Stimulated activated CD8-positive, alpha-beta memory T cell treated with anti-CD3 and anti-CD28 coated beads, Interleukin-2, amount 100 ng/mL, for 48 hours (primary cell): ENCODE measurements around the gene CYB5D1.

Source experiments
- DNase-seq, 2 donors: peaks; one replicate each; pipeline ENCODE4 v3.0.0-alpha.2; 2020; ENCODE audit warnings: low read depth in 2 of 2

Gene CYB5D1

DNA sequence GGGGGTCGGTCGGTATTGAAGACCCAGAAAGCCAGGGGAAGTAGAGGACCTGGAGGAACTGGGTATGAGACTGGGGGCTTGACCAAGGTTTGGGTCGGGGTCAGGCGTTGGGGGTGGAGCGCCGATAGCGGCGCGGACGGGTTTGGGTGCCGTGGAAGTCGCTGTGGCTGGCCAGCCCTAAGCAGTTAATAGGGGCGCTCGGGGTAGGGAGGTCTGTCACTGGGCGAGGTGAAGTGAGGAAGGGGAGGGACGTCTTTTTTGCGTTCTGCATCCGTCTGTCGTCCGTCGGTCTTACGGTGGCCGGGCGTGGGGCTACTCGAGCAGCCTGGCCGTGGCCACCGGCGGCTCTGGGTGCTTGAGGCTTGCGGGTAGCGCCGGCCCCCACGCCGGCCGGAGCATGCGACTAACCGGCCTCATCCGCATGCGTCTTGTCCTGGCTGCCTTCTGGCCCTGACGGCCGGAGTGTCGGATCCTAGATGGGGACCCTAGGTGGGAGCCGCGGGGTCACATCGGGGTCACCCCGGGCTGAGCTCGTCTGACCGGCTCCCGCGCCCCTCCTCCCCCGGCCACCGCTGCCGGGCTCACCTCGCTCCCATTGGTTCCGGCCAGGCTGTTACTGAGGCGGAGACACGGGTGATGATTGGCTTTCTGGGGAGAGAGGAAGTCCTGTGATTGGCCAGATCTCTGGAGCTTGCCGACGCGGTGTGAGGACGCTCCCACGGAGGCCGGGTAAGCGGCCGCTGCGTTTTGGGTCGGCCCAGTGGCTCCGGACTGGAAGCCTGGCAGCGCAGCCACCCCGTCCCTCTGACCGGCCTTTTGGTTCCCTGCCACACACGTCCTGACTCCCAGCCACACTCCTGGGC, 13.3 kb upstream of the CYB5D1 start:
- peak; percentile 76 to 77 for DNase-seq

DNA sequence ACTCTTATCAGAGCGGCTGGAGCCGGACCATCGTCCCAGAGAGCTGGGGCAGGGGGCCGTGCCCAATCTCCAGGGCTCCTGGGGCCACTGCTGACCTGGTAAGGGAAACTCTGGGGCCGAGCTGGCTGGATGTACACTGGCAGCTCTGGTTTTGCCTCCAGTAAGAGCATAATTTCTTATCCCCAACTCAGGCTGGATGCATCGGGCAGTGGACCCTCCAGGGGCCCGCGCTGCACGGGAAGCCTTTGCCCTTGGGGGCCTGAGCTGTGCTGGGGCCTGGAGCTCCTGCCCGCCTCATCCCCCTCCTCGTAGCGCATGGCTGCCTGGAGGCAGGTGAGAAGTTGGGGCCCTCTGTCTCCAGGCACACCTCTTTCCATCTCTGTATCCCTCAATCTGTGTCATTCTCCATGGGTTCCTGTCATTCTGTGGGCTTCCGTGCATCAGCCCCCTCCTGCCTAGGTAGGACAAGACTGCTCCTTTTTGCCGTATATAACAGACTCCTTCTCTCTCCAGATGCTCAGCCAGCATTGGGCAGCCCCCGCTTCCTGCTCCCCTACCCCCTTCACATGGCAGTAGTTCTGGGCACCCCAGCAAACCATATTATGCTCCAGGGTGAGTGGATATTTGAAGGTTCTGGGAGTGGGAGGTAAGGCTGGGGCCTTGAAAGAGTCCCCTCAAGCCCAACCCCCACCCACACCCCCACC, 12.3 kb upstream of the CYB5D1 start:
- no peak for DNase-seq

DNA sequence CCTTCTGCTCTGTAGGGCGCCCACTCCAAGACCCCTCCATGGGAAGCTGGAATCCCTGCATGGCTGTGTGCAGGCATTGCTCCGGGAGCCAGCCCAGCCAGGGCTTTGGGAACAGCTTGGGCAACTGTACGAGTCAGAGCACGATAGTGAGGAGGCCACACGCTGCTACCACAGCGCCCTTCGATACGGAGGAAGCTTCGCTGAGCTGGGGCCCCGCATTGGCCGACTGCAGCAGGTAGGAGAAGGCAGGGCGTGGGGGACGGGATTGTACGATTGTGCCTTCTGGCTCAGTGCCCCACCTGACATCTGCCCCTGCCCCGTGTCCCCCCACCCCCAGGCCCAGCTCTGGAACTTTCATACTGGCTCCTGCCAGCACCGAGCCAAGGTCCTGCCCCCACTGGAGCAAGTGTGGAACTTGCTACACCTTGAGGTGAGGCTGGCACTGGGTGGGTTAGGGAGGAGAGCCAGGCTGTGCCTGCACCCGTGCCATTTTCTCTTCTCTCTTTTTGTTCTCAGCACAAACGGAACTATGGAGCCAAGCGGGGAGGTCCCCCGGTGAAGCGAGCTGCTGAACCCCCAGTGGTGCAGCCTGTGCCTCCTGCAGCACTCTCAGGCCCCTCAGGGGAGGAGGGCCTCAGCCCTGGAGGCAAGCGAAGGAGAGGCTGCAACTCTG, 11.6 kb upstream of the CYB5D1 start:
- no peak for DNase-seq

DNA sequence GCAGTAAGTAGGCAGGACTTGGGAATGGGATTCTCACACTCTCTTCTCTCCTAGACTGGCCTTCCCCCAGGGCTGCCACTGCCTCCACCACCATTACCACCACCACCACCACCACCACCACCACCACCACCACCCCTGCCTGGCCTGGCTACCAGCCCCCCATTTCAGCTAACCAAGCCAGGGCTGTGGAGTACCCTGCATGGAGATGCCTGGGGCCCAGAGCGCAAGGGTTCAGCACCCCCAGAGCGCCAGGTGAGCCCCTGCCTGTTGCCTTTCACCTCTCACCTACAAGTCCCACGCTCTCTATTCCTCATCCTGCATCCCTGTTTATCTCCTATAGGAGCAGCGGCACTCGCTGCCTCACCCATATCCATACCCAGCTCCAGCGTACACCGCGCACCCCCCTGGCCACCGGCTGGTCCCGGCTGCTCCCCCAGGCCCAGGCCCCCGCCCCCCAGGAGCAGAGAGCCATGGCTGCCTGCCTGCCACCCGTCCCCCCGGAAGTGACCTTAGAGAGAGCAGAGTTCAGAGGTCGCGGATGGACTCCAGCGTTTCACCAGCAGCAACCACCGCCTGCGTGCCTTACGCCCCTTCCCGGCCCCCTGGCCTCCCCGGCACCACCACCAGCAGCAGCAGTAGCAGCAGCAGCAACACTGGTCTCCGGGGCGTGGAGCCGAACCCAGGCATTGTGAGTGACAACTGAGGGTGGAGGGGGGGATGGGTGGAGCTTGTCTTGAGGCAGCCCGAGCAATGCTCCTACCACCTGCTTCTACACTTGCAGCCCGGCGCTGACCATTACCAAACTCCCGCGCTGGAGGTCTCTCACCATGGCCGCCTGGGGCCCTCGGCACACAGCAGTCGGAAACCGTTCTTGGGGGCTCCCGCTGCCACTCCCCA, 10.8 kb upstream of the CYB5D1 start:
- DNase-seq = no peak

DNA sequence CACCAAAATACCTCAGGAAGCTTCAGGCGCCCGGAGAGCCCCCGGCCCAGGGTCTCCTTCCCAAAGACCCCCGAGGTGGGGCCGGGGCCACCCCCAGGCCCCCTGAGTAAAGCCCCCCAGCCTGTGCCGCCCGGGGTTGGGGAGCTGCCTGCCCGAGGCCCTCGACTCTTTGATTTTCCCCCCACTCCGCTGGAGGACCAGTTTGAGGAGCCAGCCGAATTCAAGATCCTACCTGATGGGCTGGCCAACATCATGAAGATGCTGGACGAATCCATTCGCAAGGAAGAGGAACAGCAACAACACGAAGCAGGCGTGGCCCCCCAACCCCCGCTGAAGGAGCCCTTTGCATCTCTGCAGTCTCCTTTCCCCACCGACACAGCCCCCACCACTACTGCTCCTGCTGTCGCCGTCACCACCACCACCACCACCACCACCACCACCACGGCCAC, 9.6 kb upstream of the CYB5D1 start:
- no peak for DNase-seq

DNA sequence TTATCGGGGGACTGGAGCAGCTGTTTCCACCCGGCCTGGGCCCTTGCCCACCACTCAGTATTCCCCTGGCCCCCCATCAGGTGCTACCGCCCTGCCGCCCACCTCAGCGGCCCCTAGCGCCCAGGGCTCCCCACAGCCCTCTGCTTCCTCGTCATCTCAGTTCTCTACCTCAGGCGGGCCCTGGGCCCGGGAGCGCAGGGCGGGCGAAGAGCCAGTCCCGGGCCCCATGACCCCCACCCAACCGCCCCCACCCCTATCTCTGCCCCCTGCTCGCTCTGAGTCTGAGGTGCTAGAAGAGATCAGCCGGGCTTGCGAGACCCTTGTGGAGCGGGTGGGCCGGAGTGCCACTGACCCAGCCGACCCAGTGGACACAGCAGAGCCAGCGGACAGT, 9.1 kb upstream of the CYB5D1 start:
- DNase-seq = no peak

DNA sequence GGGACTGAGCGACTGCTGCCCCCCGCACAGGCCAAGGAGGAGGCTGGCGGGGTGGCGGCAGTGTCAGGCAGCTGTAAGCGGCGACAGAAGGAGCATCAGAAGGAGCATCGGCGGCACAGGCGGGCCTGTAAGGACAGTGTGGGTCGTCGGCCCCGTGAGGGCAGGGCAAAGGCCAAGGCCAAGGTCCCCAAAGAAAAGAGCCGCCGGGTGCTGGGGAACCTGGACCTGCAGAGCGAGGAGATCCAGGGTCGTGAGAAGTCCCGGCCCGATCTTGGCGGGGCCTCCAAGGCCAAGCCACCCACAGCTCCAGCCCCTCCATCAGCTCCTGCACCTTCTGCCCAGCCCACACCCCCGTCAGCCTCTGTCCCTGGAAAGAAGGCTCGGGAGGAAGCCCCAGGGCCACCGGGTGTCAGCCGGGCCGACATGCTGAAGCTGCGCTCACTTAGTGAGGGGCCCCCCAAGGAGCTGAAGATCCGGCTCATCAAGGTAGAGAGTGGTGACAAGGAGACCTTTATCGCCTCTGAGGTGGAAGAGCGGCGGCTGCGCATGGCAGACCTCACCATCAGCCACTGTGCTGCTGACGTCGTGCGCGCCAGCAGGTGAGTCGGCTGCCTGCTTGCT, 8.6 kb upstream of the CYB5D1 start:
- no peak for DNase-seq

DNA sequence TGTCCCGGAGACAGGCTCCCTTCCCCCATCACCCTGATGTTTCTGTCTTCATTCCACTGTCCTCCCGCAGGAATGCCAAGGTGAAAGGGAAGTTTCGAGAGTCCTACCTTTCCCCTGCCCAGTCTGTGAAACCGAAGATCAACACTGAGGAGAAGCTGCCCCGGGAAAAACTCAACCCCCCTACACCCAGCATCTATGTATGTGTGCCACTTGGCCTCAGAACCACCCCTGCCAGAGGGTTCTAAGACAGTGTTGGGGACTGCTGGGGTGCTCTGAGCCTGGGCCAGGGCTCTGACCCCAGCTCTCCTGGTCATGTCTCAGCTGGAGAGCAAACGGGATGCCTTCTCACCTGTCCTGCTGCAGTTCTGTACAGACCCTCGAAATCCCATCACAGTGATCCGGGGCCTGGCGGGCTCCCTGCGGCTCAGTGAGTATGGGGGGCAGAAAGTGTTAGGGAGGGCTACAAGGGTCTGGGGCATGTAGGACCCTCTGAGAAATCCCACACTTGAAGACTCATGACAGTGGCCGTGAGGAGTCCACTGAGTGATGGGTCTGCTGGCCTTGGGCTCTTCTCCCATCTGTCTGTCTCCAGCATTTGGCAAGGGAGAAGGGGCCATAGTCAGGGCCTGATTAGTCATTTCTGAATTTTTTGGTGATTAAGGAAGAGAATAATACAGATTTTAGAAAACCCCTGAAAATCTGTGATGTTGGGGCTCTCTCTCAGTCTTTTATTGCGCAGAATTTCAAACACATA, 7.9 kb upstream of the CYB5D1 start:
- no peak for DNase-seq

DNA sequence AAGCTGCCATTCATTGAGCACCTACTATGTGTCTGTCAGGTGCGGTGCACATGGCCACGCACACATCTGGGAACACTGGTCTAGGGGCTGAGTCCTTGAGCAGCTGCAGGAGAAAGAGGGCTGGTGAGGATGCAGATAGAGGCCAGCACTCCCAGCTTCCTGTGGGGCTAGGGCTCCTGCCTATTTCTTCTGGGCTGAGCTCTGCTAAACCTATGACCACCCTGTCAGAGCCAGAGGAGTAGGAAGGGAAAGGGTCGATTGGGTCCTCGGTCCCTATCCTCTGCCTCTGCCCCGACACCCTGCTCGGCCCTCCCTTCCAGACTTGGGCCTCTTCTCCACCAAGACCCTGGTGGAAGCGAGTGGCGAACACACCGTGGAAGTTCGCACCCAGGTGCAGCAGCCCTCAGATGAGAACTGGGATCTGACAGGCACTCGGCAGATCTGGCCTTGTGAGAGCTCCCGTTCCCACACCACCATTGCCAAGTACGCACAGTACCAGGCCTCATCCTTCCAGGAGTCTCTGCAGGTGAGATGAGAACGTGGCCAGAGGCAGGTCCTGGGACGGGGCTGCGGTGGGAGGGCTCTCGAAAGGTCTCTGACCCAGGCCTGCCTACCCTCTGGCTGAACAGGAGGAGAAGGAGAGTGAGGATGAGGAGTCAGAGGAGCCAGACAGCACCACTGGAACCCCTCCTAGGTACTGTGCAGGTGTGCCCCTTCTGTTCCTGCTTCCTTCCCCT, 6.9 kb upstream of the CYB5D1 start:
- no peak for DNase-seq

DNA sequence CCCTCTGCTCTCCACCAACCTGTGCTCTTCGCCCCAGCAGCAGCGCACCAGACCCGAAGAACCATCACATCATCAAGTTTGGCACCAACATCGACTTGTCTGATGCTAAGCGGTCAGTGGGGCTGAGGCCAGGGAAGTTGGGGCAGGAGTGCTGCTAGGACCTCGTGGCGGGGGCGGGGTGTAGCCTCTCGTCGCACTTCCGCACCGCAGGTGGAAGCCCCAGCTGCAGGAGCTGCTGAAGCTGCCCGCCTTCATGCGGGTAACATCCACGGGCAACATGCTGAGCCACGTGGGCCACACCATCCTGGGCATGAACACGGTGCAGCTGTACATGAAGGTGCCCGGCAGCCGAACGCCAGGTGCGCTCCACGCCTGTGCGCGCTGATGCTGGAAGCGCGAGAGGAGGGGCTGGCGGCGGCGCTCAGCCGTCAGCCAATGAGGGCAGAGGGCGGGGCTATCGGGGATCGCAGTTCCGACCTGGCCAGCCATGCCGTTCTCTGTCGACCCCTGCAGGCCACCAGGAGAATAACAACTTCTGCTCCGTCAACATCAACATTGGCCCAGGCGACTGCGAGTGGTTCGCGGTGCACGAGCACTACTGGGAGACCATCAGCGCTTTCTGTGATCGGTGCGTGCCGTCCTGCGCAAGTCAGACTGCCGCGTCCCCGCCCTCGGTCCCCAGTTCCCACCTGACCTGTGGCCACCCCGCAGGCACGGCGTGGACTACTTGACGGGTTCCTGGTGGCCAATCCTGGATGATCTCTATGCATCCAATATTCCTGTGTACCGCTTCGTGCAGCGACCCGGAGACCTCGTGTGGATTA, 6.2 kb upstream of the CYB5D1 start:
- peak; percentile 89 to 90 for DNase-seq

DNA sequence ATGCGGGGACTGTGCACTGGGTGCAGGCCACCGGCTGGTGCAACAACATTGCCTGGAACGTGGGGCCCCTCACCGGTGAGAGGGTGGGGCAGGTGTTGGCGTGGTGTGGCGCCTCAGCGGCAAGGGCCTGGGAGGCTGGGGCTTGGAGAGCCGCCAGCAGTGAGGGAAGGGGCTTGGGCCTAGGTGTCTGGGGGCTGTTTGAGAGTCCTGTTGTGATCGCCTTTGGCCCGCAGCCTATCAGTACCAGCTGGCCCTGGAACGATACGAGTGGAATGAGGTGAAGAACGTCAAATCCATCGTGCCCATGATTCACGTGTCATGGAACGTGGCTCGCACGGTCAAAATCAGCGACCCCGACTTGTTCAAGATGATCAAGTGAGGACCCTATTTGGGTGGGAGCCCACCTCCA, 5.5 kb upstream of the CYB5D1 start:
- DNase-seq = no peak

DNA sequence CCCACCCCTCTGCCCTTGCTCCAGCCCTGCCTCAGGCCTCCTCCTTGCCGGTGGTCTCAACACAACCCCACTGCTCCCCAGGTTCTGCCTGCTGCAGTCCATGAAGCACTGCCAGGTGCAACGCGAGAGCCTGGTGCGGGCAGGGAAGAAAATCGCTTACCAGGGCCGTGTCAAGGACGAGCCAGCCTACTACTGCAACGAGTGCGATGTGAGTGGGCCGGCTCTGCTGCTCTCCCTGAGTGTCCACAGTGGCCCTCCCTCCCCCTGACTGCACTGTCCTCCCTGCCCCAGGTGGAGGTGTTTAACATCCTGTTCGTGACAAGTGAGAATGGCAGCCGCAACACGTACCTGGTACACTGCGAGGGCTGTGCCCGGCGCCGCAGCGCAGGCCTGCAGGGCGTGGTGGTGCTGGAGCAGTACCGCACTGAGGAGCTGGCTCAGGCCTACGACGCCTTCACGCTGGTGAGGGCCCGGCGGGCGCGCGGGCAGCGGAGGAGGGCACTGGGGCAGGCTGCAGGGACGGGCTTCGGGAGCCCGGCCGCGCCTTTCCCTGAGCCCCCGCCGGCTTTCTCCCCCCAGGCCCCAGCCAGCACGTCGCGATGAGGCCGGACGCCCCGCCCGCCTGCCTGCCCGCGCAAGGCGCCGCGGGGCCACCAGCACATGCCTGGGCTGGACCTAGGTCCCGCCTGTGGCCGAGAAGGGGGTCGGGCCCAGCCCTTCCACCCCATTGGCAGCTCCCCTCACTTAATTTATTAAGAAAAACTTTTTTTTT, 4.7 kb upstream of the CYB5D1 start:
- no peak for DNase-seq

DNA sequence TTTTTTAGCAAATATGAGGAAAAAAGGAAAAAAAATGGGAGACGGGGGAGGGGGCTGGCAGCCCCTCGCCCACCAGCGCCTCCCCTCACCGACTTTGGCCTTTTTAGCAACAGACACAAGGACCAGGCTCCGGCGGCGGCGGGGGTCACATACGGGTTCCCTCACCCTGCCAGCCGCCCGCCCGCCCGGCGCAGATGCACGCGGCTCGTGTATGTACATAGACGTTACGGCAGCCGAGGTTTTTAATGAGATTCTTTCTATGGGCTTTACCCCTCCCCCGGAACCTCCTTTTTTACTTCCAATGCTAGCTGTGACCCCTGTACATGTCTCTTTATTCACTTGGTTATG, 4.1 kb upstream of the CYB5D1 start:
- no peak for DNase-seq

DNA sequence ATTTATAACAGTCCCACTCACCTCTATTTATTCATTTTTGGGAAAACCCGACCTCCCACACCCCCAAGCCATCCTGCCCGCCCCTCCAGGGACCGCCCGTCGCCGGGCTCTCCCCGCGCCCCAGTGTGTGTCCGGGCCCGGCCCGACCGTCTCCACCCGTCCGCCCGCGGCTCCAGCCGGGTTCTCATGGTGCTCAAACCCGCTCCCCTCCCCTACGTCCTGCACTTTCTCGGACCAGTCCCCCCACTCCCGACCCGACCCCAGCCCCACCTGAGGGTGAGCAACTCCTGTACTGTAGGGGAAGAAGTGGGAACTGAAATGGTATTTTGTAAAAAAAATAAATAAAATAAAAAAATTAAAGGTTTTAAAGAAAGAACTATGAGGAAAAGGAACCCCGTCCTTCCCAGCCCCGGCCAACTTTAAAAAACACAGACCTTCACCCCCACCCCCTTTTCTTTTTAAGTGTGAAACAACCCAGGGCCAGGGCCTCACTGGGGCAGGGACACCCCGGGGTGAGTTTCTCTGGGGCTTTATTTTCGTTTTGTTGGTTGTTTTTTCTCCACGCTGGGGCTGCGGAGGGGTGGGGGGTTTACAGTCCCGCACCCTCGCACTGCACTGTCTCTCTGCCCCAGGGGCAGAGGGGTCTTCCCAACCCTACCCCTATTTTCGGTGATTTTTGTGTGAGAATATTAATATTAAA, 3.6 kb upstream of the CYB5D1 start:
- DNase-seq = no peak

DNA sequence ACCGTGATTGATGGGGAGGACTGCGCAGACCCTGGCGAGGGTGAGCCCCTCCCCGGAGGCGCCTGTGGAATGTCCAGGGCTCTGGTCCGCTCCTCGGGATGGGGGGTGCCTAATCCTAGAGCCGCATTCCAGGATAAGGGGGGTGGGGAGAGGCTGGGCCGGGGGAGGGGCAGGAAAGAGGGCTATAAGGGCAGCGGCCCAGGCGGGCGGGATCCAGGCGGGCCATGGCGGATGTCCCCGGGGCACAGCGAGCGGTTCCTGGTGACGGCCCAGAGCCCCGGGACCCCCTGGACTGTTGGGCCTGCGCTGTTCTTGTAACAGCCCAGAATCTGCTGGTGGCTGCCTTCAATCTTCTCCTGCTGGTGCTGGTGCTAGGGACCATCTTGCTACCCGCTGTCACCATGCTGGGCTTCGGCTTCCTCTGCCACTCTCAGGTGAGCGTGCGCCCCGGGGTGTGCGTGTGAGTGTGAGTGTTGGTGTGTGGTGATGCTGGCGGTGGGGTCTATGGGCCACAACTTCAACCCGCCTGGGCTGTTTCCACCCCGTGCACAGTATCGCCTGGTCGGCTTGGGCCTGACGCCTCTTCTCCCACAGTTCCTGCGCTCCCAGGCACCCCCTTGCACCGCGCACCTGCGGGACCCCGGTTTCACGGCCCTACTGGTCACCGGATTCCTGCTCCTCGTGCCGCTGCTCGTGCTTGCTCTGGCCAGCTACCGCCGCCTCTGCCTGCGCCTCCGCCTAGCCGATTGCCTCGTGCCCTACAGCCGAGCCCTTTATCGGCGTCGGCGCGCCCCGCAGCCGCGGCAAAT, 2.7 kb upstream of the CYB5D1 start, which contains the start of gene TMEM88:
TSS of gene TMEM88 (plus strand) at position 216 of the 809 bp plus-strand sequence. CDS start at position 225, 9 bp downstream.
- no peak for DNase-seq

DNA sequence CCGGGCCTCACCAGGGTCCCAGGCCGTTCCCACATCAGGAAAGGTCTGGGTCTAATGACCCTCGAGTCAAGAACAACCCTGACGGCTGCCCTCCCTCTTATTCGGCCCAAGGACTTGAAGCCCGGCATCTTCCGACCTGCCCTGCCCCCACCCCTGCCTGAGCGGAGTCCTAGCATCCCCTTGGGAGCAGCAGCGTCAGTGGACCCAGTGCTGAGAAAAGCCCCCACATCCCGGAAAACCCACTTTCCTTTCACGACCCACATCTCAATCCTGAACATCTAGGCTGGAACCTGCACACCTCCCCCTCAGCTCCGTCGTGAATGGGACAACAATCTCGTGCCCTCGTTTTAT, 2.2 kb upstream of the CYB5D1 start:
- no peak for DNase-seq
